Astrocyte of the cerebellum (primary cell): ENCODE measurements around the gene RASD2.
A peak's percentile ranks its signal among the peaks of the same experiment; 100 is the strongest.

ENCODE experiments used
- DNase-seq: peaks from one replicate; pipeline ENCODE4 v3.0.0-alpha.2; 2011; ENCODE audit warnings: low read depth
- H3K4me3 ChIP-seq: 2 replicates; pipeline ENCODE4 v1.5.1; 2011; ENCODE audit warnings: mild to moderate bottlenecking, low read depth, low read length, moderate library complexity
- CTCF ChIP-seq: IDR thresholded peaks from 2 replicates; pipeline ENCODE4 v1.5.1; 2012; ENCODE audit warnings: low read length, low read depth, moderate library complexity, mild to moderate bottlenecking; ENCODE audit errors: missing control alignments
- in situ Hi-C: cut with HindIII; loops from 2 replicates; pipeline ENCODE4 v1.10.0; 2017; ENCODE audit warnings: low sequenced_read_pairs

Gene RASD2

GRCh38 chr22:35563211-35563610, 22.6 kb downstream of the RASD2 start:
- no peak for DNase-seq
- in situ Hi-C loops = no loop called here
- no peak for TF ChIP-seq CTCF
- H3K4me3 ChIP-seq = no peak overlapping the region

GRCh38 chr22:35564975-35565867, 24.6 kb downstream of the RASD2 start:
- in situ Hi-C loops = no loop called here
- peak; percentile 57 for DNase-seq
- no peak overlapping the region for H3K4me3 ChIP-seq
- no peak for TF ChIP-seq CTCF

GRCh38 chr22:35567351-35568141, 26.9 kb downstream of the RASD2 start:
- no peak overlapping the region for H3K4me3 ChIP-seq
- TF ChIP-seq CTCF = no peak
- DNase-seq = no peak
- in situ Hi-C loops = no loop called here

GRCh38 chr22:35568751-35569739, 28.4 kb downstream of the RASD2 start:
- no peak overlapping the region for H3K4me3 ChIP-seq
- in situ Hi-C loops = no loop called here
- TF ChIP-seq CTCF = no peak
- peak; percentile 31 for DNase-seq

- no peak for DNase-seq
- in situ Hi-C loops = no loop called here
- TF ChIP-seq CTCF = no peak
- H3K4me3 ChIP-seq = no peak overlapping the region
Observed at GRCh38 chr22:35569916-35570315, 29.3 kb downstream of the RASD2 start.
